Right ventricle myocardium superior (tissue), 1 donor: Measurements from ENCODE around the gene KLK11. TPM values are rescaled to one million over a fixed set of nuclear protein-coding genes. Genes with fewer than 3 reads are reported as not detected.

Experiments
- ATAC-seq: fragments of 200-7000 bp; cut with Tn5 transposase; one replicate; pipeline ENCODE4 v1.9.1; 2020; ENCODE audit warnings: mild to moderate bottlenecking; ENCODE audit not compliant: poor library complexity
- DNase-seq: peaks from one replicate; pipeline ENCODE4 v3.0.0-alpha.2; 2020
- intact Hi-C: fragments of 100-400 bp; cut with DNase I; formaldehyde crosslinking; loops from one replicate; pipeline ENCODE4 v1.11.2; 2022
- long read RNA-seq: library from polyadenylated mRNA; unstranded; transcript quantifications from one replicate; pipeline ENCODE4 v2.0.0, GENCODE V29; 2021
- total RNA-seq: library from RNA; stranded (reverse); fragmentation: NEBNext Ultra II Directional; extraction: Animal tissue kit (Norgen Biotek cat#: 25700); gene quantifications from one replicate; pipeline ENCODE4 v1.2.1, GENCODE V29; 2021
- donor health status: DM: no; HTN: yes; CAD: no; lungs with severe emphysema.

The KLK11 gene
- total RNA-seq: not detected
- long read RNA-seq: 0 reads

GRCh38 chr19:51026554-51026831 is at the start of gene KLK11:
Gene KLK11, minus strand, starts transcription at chr19:51026616. Its CDS starts 985 bp downstream, at chr19:51025631.
- no peak for DNase-seq
- intact Hi-C loops: no loop called here
- ATAC-seq: no peak

GRCh38 chr19:51075998-51076397 is 49.6 kb upstream of the KLK11 start:
- no peak for ATAC-seq
- DNase-seq: no peak
- intact Hi-C loops: no loop called here

GRCh38 chr19:51071095-51071405 is 44.6 kb upstream of the KLK11 start:
- ATAC-seq (no peak), DNase-seq (no peak)
- intact Hi-C loops: no loop called here

GRCh38 chr19:51070334-51071094 is 44.1 kb upstream of the KLK11 start:
- DNase-seq (no peak), ATAC-seq (no peak)
- intact Hi-C loops: no loop called here

GRCh38 chr19:51066393-51067186 is 40.2 kb upstream of the KLK11 start:
- ATAC-seq: no peak
- intact Hi-C loops: no loop called here
- DNase-seq: no peak

- DNase-seq (no peak), ATAC-seq (peak; percentile 22)
- intact Hi-C loops: no loop called here
These were observed 39.0 kb upstream of the KLK11 start for GRCh38 chr19:51065221-51065960.

- intact Hi-C loops: no loop called here
- ATAC-seq (peak; percentile 83), DNase-seq (peak; percentile 49)
These were observed 38.3 kb upstream of the KLK11 start, which contains the start of gene KLK13 for GRCh38 chr19:51064534-51065220. Gene KLK13, minus strand, starts transcription at chr19:51065092. Its CDS starts 25 bp downstream, at chr19:51065067.

GRCh38 chr19:51063664-51064063 is 37.2 kb upstream of the KLK11 start:
- DNase-seq: no peak
- no peak for ATAC-seq
- intact Hi-C loops: no loop called here

GRCh38 chr19:51060973-51061372 is 34.6 kb upstream of the KLK11 start:
- no peak for ATAC-seq
- intact Hi-C loops: no loop called here

GRCh38 chr19:51060336-51060735 is 33.9 kb upstream of the KLK11 start:
- ATAC-seq: no peak
- intact Hi-C loops: no loop called here
- DNase-seq: no peak

More at GRCh38 chr19:51060973-51061372, 34.6 kb upstream of the KLK11 start:
- DNase-seq: no peak

GRCh38 chr19:51059715-51060114 is 33.3 kb upstream of the KLK11 start:
- ATAC-seq: no peak
- no peak for DNase-seq
- intact Hi-C loops: no loop called here

- intact Hi-C loops: no loop called here
- no peak for DNase-seq
- no peak for ATAC-seq
These were observed 29.4 kb upstream of the KLK11 start for GRCh38 chr19:51055866-51056265.

- DNase-seq: no peak
- intact Hi-C loops: no loop called here
- ATAC-seq: no peak
These were observed 20.6 kb upstream of the KLK11 start for GRCh38 chr19:51047031-51047335.

- DNase-seq (no peak), ATAC-seq (no peak)
- intact Hi-C loops: no loop called here
These were observed 17.9 kb upstream of the KLK11 start for GRCh38 chr19:51044327-51044726.

- ATAC-seq: no peak
- intact Hi-C loops: no loop called here
- no peak for DNase-seq
These were observed 17.1 kb upstream of the KLK11 start for GRCh38 chr19:51043497-51043896.

GRCh38 chr19:51040151-51040550 is 13.7 kb upstream of the KLK11 start:
- intact Hi-C loops: no loop called here
- ATAC-seq: no peak
- no peak for DNase-seq

- DNase-seq (no peak), ATAC-seq (no peak)
- intact Hi-C loops: no loop called here
These were observed 10.1 kb upstream of the KLK11 start for GRCh38 chr19:51036519-51036918.

GRCh38 chr19:51034704-51035103 is 8.3 kb upstream of the KLK11 start, which contains the start of gene KLK12:
Gene KLK12, minus strand, starts transcription at chr19:51035002. Its CDS starts 381 bp downstream, at chr19:51034621.
- ATAC-seq (no peak), DNase-seq (no peak)
- intact Hi-C loops: no loop called here

- DNase-seq: no peak
- ATAC-seq: no peak
- intact Hi-C loops: no loop called here
These were observed 5.4 kb upstream of the KLK11 start for GRCh38 chr19:51031880-51032225.
